Measurements from ENCODE around the gene HAGH. TPM values are rescaled to one million over a fixed set of nuclear protein-coding genes. Genes with fewer than 3 reads are reported as not detected.
"Not testable (repeated sequence)": the region's sequence is repeated elsewhere in the genome, so short reads cannot be mapped to it uniquely, and the experiment has no call there.

HAGH gene
- total and polyA plus RNA-seq, 2 experiments from 2014 or later: 169 to 219 TPM

DNA sequence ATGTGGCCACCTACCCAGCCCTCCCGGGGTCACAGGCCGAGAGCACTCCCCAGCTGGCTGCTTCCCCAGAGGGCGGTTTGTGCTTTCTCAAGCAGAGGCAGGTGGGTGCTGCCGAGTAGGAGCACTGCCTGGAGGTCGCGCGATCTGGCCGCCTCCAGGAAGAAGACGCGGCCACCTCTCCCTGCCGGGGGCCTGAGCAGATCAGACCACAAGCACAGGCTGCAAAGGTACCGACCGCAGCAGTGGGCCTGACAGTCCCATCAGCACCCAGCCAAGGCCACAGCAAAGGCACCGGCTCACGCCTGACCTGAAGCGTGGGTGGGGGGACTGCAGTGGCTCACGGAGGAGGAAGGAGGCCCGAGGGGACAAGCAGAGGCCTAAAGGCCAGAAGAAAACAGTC lies 17.9 kb downstream of the HAGH start:
- Histone ChIP-seq H3K4me3 (no peak overlapping the region), H3K27ac (no peak overlapping the region), H3K27me3 (no peaks in the 10 kb centered on the region), H3K36me3 (peaks cover 6% of the 10 kb centered on the region), H3K9me3 (ENCODE audit: low read depth) (no peaks in the 10 kb centered on the region), H3K4me1 (ENCODE audit: low read depth) (no peaks in the 10 kb centered on the region)
- TF ChIP-seq, protein P1, sequence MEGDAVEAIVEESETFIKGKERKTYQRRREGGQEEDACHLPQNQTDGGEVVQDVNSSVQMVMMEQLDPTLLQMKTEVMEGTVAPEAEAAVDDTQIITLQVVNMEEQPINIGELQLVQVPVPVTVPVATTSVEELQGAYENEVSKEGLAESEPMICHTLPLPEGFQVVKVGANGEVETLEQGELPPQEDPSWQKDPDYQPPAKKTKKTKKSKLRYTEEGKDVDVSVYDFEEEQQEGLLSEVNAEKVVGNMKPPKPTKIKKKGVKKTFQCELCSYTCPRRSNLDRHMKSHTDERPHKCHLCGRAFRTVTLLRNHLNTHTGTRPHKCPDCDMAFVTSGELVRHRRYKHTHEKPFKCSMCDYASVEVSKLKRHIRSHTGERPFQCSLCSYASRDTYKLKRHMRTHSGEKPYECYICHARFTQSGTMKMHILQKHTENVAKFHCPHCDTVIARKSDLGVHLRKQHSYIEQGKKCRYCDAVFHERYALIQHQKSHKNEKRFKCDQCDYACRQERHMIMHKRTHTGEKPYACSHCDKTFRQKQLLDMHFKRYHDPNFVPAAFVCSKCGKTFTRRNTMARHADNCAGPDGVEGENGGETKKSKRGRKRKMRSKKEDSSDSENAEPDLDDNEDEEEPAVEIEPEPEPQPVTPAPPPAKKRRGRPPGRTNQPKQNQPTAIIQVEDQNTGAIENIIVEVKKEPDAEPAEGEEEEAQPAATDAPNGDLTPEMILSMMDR (IDR thresholded peaks at IDR 0.05; ENCODE audit: low read depth, low read length): no peak
- DNase-seq (ENCODE audit: low read depth in 1 of 2, low spot score in 1 of 2): no peak

GRCh38 chr16:1807626-1808025 lies 19.0 kb downstream of the HAGH start:
- H3K4me3 ChIP-seq: no peak overlapping the region
- no peaks in the 10 kb centered on the region for H3K4me1 ChIP-seq (ENCODE audit: low read depth)
- TF ChIP-seq, protein P1 (IDR thresholded peaks at IDR 0.05; ENCODE audit: low read depth, low read length): no peak

GRCh38 chr16:1800701-1801100 lies 25.9 kb downstream of the HAGH start:
- no peaks in the 10 kb centered on the region for H3K36me3 ChIP-seq
- TF ChIP-seq, protein P1 (IDR thresholded peaks at IDR 0.05; ENCODE audit: low read depth, low read length): no peak
- DNase-seq (ENCODE audit: low read depth in 1 of 2, low spot score in 1 of 2): no peak
- H3K27me3 ChIP-seq: no peaks in the 10 kb centered on the region
- H3K4me3 ChIP-seq: no peak overlapping the region
- H3K9me3 ChIP-seq (ENCODE audit: low read depth): no peaks in the 10 kb centered on the region
- H3K4me1 ChIP-seq (ENCODE audit: low read depth): no peaks in the 10 kb centered on the region
- H3K27ac ChIP-seq: no peak overlapping the region

More at GRCh38 chr16:1807626-1808025, 19.0 kb downstream of the HAGH start:
- Histone ChIP-seq H3K9me3 (ENCODE audit: low read depth) (no peaks in the 10 kb centered on the region), H3K36me3 (peaks cover 6% of the 10 kb centered on the region), H3K27me3 (no peaks in the 10 kb centered on the region), H3K27ac (no peak overlapping the region)
- DNase-seq (ENCODE audit: low read depth in 1 of 2, low spot score in 1 of 2): no peak

GRCh38 chr16:1799263-1799662 lies 27.4 kb downstream of the HAGH start:
- H3K4me1 ChIP-seq (ENCODE audit: low read depth); H3K36me3 ChIP-seq; H3K4me3 ChIP-seq; H3K27ac ChIP-seq; H3K27me3 ChIP-seq; DNase-seq (ENCODE audit: low read depth in 1 of 2, low spot score in 1 of 2); H3K9me3 ChIP-seq (ENCODE audit: low read depth): not testable (repeated sequence)

- Histone ChIP-seq H3K4me1 (ENCODE audit: low read depth) (no peaks in the 10 kb centered on the region), H3K36me3 (no peaks in the 10 kb centered on the region), H3K27ac (no peak overlapping the region), H3K4me3 (no peak overlapping the region), H3K9me3 (ENCODE audit: low read depth) (no peaks in the 10 kb centered on the region), H3K27me3 (no peaks in the 10 kb centered on the region)
- DNase-seq (ENCODE audit: low read depth in 1 of 2, low spot score in 1 of 2): no peak
- TF ChIP-seq, protein P1 (IDR thresholded peaks at IDR 0.05; ENCODE audit: low read depth, low read length): no peak
These were observed 31.5 kb downstream of the HAGH start for GRCh38 chr16:1794908-1795666.

GRCh38 chr16:1794221-1794871 lies 32.3 kb downstream of the HAGH start:
- H3K4me3 ChIP-seq: no peak overlapping the region
- no peaks in the 10 kb centered on the region for H3K4me1 ChIP-seq (ENCODE audit: low read depth)
- no peaks in the 10 kb centered on the region for H3K9me3 ChIP-seq (ENCODE audit: low read depth)
- no peaks in the 10 kb centered on the region for H3K36me3 ChIP-seq
- H3K27ac ChIP-seq: no peak overlapping the region
- DNase-seq (ENCODE audit: low read depth in 1 of 2, low spot score in 1 of 2): no peak
- TF ChIP-seq, protein P1 (IDR thresholded peaks at IDR 0.05; ENCODE audit: low read depth, low read length): no peak
- no peaks in the 10 kb centered on the region for H3K27me3 ChIP-seq
